H1 (cell line): ENCODE data around the gene PRXL2B. TPM values are rescaled to one million over a fixed set of nuclear protein-coding genes. Genes with fewer than 3 reads are reported as not detected.

Experiments
- CTCF ChIA-PET: fragments of 300-600 bp; sonication (Branson Sonifier 250); formaldehyde crosslinking; loops from one replicate; lab custom pipeline; 2021; ENCODE audit not compliant: partially characterized antibody; lab: Charles Lee
- POLR2A ChIA-PET: fragments of 300-600 bp; sonication (Branson Sonifier 250); formaldehyde crosslinking; loops from one replicate; lab custom pipeline; 2021; ENCODE audit warnings: inconsistent platforms; ENCODE audit not compliant: partially characterized antibody; lab: Charles Lee
- DNase-seq, 2 experiments: peaks; one replicate each; pipeline versions ENCODE4 v3.0.0 to v3.0.0-alpha.2; 2010 to 2022; ENCODE audit warnings: low spot score in 2 of 2, low read depth in 1 of 2, mixed read lengths in 1 of 2
- FAIRE-seq: peaks from 2 replicates; lab custom pipeline; 2011; peaks lifted over from hg19 to GRCh38; lab: Jason Lieb, UNC
- H2AFZ ChIP-seq: 2 replicates; pipeline ENCODE4 v1.8.1; 2012; ENCODE audit warnings: low read length, inconsistent platforms
- H2AK5ac ChIP-seq: 2 replicates; pipeline ENCODE4 v1.6.1; 2013; ENCODE audit warnings: low read depth, low read length
- H2BK120ac ChIP-seq: replicated peaks from 2 replicates; pipeline ENCODE3; 2013; ENCODE audit warnings: low read depth, low read length, inconsistent platforms
- H2BK12ac ChIP-seq: 2 replicates; pipeline ENCODE4 v1.6.1; 2013; ENCODE audit warnings: low read depth, low read length
- H2BK15ac ChIP-seq: 2 replicates; pipeline ENCODE4 v1.6.1; 2013; ENCODE audit warnings: low read length
- H2BK20ac ChIP-seq: 2 replicates; pipeline ENCODE4 v1.6.1; 2013; ENCODE audit warnings: low read length
- H2BK5ac ChIP-seq: 2 replicates; pipeline ENCODE4 v1.6.1; 2013; ENCODE audit warnings: low read depth, low read length
- H3K14ac ChIP-seq: 2 replicates; pipeline ENCODE4 v1.6.1; 2013; ENCODE audit warnings: inconsistent platforms; ENCODE audit not compliant: insufficient read length
- H3K18ac ChIP-seq: 2 replicates; pipeline ENCODE4 v1.6.1; 2013; ENCODE audit warnings: low read length; ENCODE audit errors: extremely low read depth
- H3K23ac ChIP-seq: 2 replicates; pipeline ENCODE4 v1.6.1; 2013; ENCODE audit warnings: inconsistent platforms; ENCODE audit not compliant: insufficient read length
- H3K23me2 ChIP-seq: 2 replicates; pipeline ENCODE4 v1.6.1; 2013; ENCODE audit warnings: low read depth, low read length
- H3K27ac ChIP-seq: 2 replicates; pipeline ENCODE4 v1.6.1; 2011; ENCODE audit warnings: low read depth, low read length, inconsistent platforms
- H3K27me3 ChIP-seq, 4 experiments: replicated peaks in 1 of 4; 1 replicate in 1 of 4; 2 replicates in 3 of 4; pipeline versions ENCODE4 v1.6.1 to v1.8.1; 2011 to 2013; ENCODE audit warnings: low read length in 3 of 4, mild to moderate bottlenecking in 3 of 4, inconsistent platforms in 2 of 4, mixed read lengths in 2 of 4, moderate library complexity in 1 of 4; ENCODE audit not compliant: control insufficient read depth in 3 of 4, insufficient read depth in 3 of 4; ENCODE audit errors: extremely low read depth in 1 of 4
- H3K36me3 ChIP-seq, 4 experiments: 2 replicates each; pipeline versions ENCODE4 v1.6.1 to v1.8.1; 2011 to 2013; ENCODE audit warnings: mild to moderate bottlenecking in 4 of 4, low read length in 3 of 4, moderate library complexity in 2 of 4, control low read depth in 1 of 4, inconsistent platforms in 1 of 4; ENCODE audit not compliant: insufficient read depth in 4 of 4, control insufficient read depth in 2 of 4
- H3K4ac ChIP-seq: replicated peaks from 2 replicates; pipeline ENCODE3; 2013; ENCODE audit warnings: low read length, low read depth, mixed read lengths, inconsistent platforms; ENCODE audit not compliant: insufficient read length
- H3K4me1 ChIP-seq, 4 experiments: replicated peaks in 1 of 4; 1 replicate in 1 of 4; 2 replicates in 3 of 4; pipeline versions ENCODE4 v1.6.1 to v1.8.1; 2011 to 2013; ENCODE audit warnings: low read length in 3 of 4, inconsistent platforms in 2 of 4, mixed read lengths in 1 of 4; ENCODE audit not compliant: insufficient read depth in 4 of 4, control insufficient read depth in 3 of 4
- H3K4me2 ChIP-seq, 2 experiments: 2 replicates each; pipeline versions ENCODE4 v1.6.1 to v1.8.1; 2011 to 2013; ENCODE audit warnings: low read depth in 2 of 2, low read length in 2 of 2, control low read depth in 1 of 2, inconsistent platforms in 1 of 2, mild to moderate bottlenecking in 1 of 2; ENCODE audit not compliant: insufficient read depth in 1 of 2
- H3K4me3 ChIP-seq, 4 experiments: fragments of 200-600, 300-600 bp in 1 of 4; sonication (generic), shearing (Covaris generic), sonication (Bioruptor Twin) in 1 of 4; 2 replicates each; pipeline versions ENCODE4 v1.5.1 to v1.8.1; 2011 to 2016; ENCODE audit warnings: low read length in 4 of 4, low read depth in 3 of 4, control low read depth in 2 of 4, inconsistent platforms in 2 of 4, mild to moderate bottlenecking in 2 of 4, mixed read lengths in 1 of 4, moderate library complexity in 1 of 4; ENCODE audit not compliant: insufficient read depth in 2 of 4; ENCODE audit errors: extremely low read depth in 1 of 4
- H3K56ac ChIP-seq: replicated peaks from 2 replicates; pipeline ENCODE3; 2013; ENCODE audit warnings: low read depth, mild to moderate bottlenecking, mixed read lengths, low read length, inconsistent platforms; ENCODE audit not compliant: insufficient read length
- H3K79me1 ChIP-seq: 2 replicates; pipeline ENCODE4 v1.6.1; 2013; ENCODE audit warnings: low read depth, low read length, control low read depth
- H3K79me2 ChIP-seq, 2 experiments: 2 replicates each; pipeline versions ENCODE4 v1.6.1 to v1.8.1; 2012 to 2013; ENCODE audit warnings: low read length in 2 of 2, mild to moderate bottlenecking in 2 of 2, inconsistent platforms in 1 of 2; ENCODE audit not compliant: insufficient read depth in 2 of 2, control insufficient read depth in 1 of 2
- H3K9ac ChIP-seq, 4 experiments: replicated peaks in 1 of 4; 1 replicate in 1 of 4; 2 replicates in 3 of 4; pipeline versions ENCODE4 v1.6.1 to v1.8.1; 2011 to 2013; ENCODE audit warnings: low read depth in 3 of 4, low read length in 3 of 4, control low read depth in 2 of 4, mild to moderate bottlenecking in 2 of 4, moderate library complexity in 2 of 4, inconsistent platforms in 1 of 4; ENCODE audit errors: extremely low read depth in 1 of 4
- H3K9me3 ChIP-seq, 2 experiments: 2 replicates each; pipeline versions ENCODE4 v1.6.1 to v1.8.1; 2012 to 2013; ENCODE audit warnings: mild to moderate bottlenecking in 2 of 2, moderate library complexity in 2 of 2, control low read depth in 1 of 2, inconsistent platforms in 1 of 2, low read depth in 1 of 2, low read length in 1 of 2, mixed read lengths in 1 of 2; ENCODE audit not compliant: insufficient read depth in 2 of 2
- H4K20me1 ChIP-seq, 2 experiments: replicated peaks in 1 of 2; 2 replicates each; pipeline versions ENCODE3 to v1.8.1; 2011 to 2013; ENCODE audit warnings: inconsistent platforms in 2 of 2, low read length in 2 of 2, mild to moderate bottlenecking in 1 of 2; ENCODE audit not compliant: insufficient read depth in 2 of 2, control insufficient read depth in 1 of 2
- H4K5ac ChIP-seq: 2 replicates; pipeline ENCODE4 v1.6.1; 2013; ENCODE audit warnings: low read length, low read depth, mixed read lengths, inconsistent platforms; ENCODE audit not compliant: insufficient read length
- H4K8ac ChIP-seq: 2 replicates; pipeline ENCODE4 v1.8.0; 2013; ENCODE audit warnings: mild to moderate bottlenecking, moderate library complexity, low read length, inconsistent platforms; ENCODE audit not compliant: insufficient read depth; ENCODE audit errors: extremely low read depth
- H4K91ac ChIP-seq: replicated peaks from 2 replicates; pipeline ENCODE3; 2013; ENCODE audit warnings: low read length, mixed read lengths, inconsistent platforms; ENCODE audit not compliant: insufficient read length
- BRCA1 ChIP-seq: IDR thresholded peaks from 2 replicates; pipeline ENCODE4 v1.6.1; 2012; ENCODE audit warnings: low read depth, low read length, improper control_type of control experiment
- CEBPB ChIP-seq: IDR thresholded peaks from 2 replicates; pipeline ENCODE4 v1.6.1; 2012; ENCODE audit warnings: low read depth, low read length
- EP300 ChIP-seq, 2 experiments: IDR thresholded peaks; 1 replicate in 1 of 2; 2 replicates in 1 of 2; pipeline ENCODE4 v1.6.1; 2011 to 2012; ENCODE audit warnings: low read depth in 2 of 2, low read length in 2 of 2, mild to moderate bottlenecking in 2 of 2, borderline replicate concordance in 1 of 2, inconsistent platforms in 1 of 2, moderate library complexity in 1 of 2
- NRF1 ChIP-seq: IDR thresholded peaks from 2 replicates; pipeline ENCODE4 v1.6.1; 2011; ENCODE audit warnings: mild to moderate bottlenecking, low read depth, low read length, improper control_type of control experiment
- RXRA ChIP-seq: IDR thresholded peaks from 2 replicates; pipeline ENCODE4 v1.6.1; 2011; ENCODE audit warnings: low read depth, mild to moderate bottlenecking, low read length, moderate library complexity; ENCODE audit not compliant: insufficient read depth
- WGBS, 2 experiments: shearing (Covaris generic) in 1 of 2; methylation state at CpG; one replicate each; pipeline versions ENCODE4 v1.1.6 to v1.1.7; 2013 to 2015; ENCODE audit warnings: low lambda C conversion rate in 2 of 2, mixed read lengths in 2 of 2, inconsistent platforms in 1 of 2, low coverage in 1 of 2, missing lambda C conversion rate in 1 of 2; ENCODE audit not compliant: insufficient replicate concordance in 2 of 2, insufficient coverage in 1 of 2, insufficient read length in 1 of 2; ENCODE audit errors: extremely low coverage in 1 of 2, missing lambda C conversion rate in 1 of 2; 5-methylcytosine and 5-hydroxymethylcytosine counted together
- polyA plus RNA-seq, 7 experiments: library from polyadenylated mRNA; depleted of rRNA in 3 of 7; stranded (reverse) in 5 of 7; unstranded in 2 of 7; fragments of >200 nt in 5 of 7; fragments of 200-250 nt in 2 of 7; gene quantifications; 1 replicate in 5 of 7; 2 replicates in 1 of 7; 4 replicates in 1 of 7; pipeline versions ENCODE4 v1.2.1 to v1.2.3, GENCODE V29; 2011 to 2013; ENCODE audit warnings: missing spikeins in 2 of 7, mixed read lengths in 2 of 7
- total RNA-seq: library from RNA; stranded (reverse); fragmentation: NEBNext Ultra II Directional; extraction: Animal tissue kit (Norgen Biotek cat#: 25700); gene quantifications from 2 replicates; pipeline ENCODE4 v1.2.1, GENCODE V29; 2021

The PRXL2B gene
- total and polyA plus RNA-seq, 2 of the 8 experiments (the other 6 are each of a cell fraction or from before 2014, with no cell fraction given) = 35.3 to 46.0 TPM

- peaks cover 0 to 8% (median 4%) of the 10 kb centered on the region in 4 experiments; a peak in 4 of 7 replicates for H3K27me3 ChIP-seq
- H4K5ac ChIP-seq = no peak overlapping the region
- H3K56ac ChIP-seq = no peak overlapping the region
- H2AFZ ChIP-seq = no peak overlapping the region
- peaks cover 0 to 7% of the 10 kb centered on the region in 2 experiments for H4K20me1 ChIP-seq
- no peak overlapping the region for H3K27ac ChIP-seq
- no peak overlapping the region for H3K18ac ChIP-seq
- ChIA-PET CTCF (interaction anchor here (1.0 kb wide), 1 partner anchor 75 kb away, joined by 3 read pairs; no protein-coding TSS in a partner anchor), POLR2A (no interaction called here)
- no peaks in the 10 kb centered on the region for H3K36me3 ChIP-seq
- no peak overlapping the region for H2BK5ac ChIP-seq
- H3K79me1 ChIP-seq = no peaks in the 10 kb centered on the region
- H3K79me2 ChIP-seq = no peaks in the 10 kb centered on the region; a peak in 1 of 4 replicates
- DNase-seq = no peak
- H4K91ac ChIP-seq = no peak overlapping the region
- H3K9me3 ChIP-seq = no peaks in the 10 kb centered on the region
- no peak overlapping the region for H2AK5ac ChIP-seq
- no peak overlapping the region for H3K9ac ChIP-seq
- no peak overlapping the region for H2BK15ac ChIP-seq
- no peak overlapping the region for H2BK120ac ChIP-seq
- WGBS, 2 experiments = 86% methylated on average over 10 of the region's 10 CpGs; no CpG with 5 or more reads in 1 of the 2 experiments
- no peak overlapping the region for H2BK20ac ChIP-seq
- no peak overlapping the region for H4K8ac ChIP-seq
- no peak overlapping the region for H3K23ac ChIP-seq
- TF ChIP-seq BRCA1 (no peak), CEBPB (no peak), NRF1 (no peak), RXRA (no peak), EP300 (IDR thresholded peaks at IDR 0.05; ENCODE audit: borderline replicate concordance in 1 of 2, low read depth in 2 of 2, low read length in 2 of 2) (no peak)
- TF ChIP-seq, all 59 proteins: peak for 0
- no peak overlapping the region for H3K4ac ChIP-seq
- H3K23me2 ChIP-seq = peaks cover 8% of the 10 kb centered on the region; the same call in 1 of the 2 replicates
- H2BK12ac ChIP-seq = no peak overlapping the region
- no peak overlapping the region for H3K4me2 ChIP-seq
- H3K4me3 ChIP-seq = no peak overlapping the region
- no peak for FAIRE-seq
- H3K14ac ChIP-seq = no peak overlapping the region
- H3K4me1 ChIP-seq = peaks cover 3 to 26% (median 20%) of the 10 kb centered on the region in 4 experiments
These were observed 51.0 kb downstream of the PRXL2B start for GRCh38 chr1:2637442-2638145.
